Mesothelial cell of epicardium (in vitro differentiated cells): Measurements from ENCODE around the gene ENDOD1. TPM values are rescaled to one million over a fixed set of nuclear protein-coding genes. Genes with fewer than 3 reads are reported as not detected.
A peak's percentile ranks its signal among the peaks of the same experiment; 100 is the strongest.

Source experiments
- DNase-seq, 2 experiments: peaks; one replicate each; pipeline ENCODE4 v3.0.0; 2021; ENCODE audit warnings: low spot score in 2 of 2; ENCODE audit not compliant: unreplicated experiment in 2 of 2
- H3K27ac Mint-ChIP-seq: 2 replicates; pipeline ENCODE4 v1.8.0; 2021; ENCODE audit warnings: mixed read lengths
- H3K27me3 Mint-ChIP-seq: 2 replicates; pipeline ENCODE4 v1.8.0; 2021; ENCODE audit warnings: low read depth, mixed read lengths
- H3K36me3 Mint-ChIP-seq: 2 replicates; pipeline ENCODE4 v1.8.0; 2021; ENCODE audit warnings: mixed read lengths
- H3K4me1 Mint-ChIP-seq: 2 replicates; pipeline ENCODE4 v1.8.0; 2021; ENCODE audit warnings: mixed read lengths
- H3K4me3 Mint-ChIP-seq: 2 replicates; pipeline ENCODE4 v1.8.0; 2021; ENCODE audit warnings: mild to moderate bottlenecking, moderate library complexity, mixed read lengths
- H3K9me3 Mint-ChIP-seq: 2 replicates; pipeline ENCODE4 v1.8.0; 2021; ENCODE audit warnings: mixed read lengths
- CTCF ChIP-seq: fragments of 200-600 bp; sonication (generic); IDR thresholded peaks from one replicate; pipeline ENCODE4 v1.5.0; 2021; ENCODE audit warnings: antibody characterized with exemption; ENCODE audit not compliant: unreplicated experiment
- total RNA-seq: library from RNA; stranded (reverse); gene quantifications from 3 replicates; pipeline ENCODE4 v1.2.1, GENCODE V29; 2021

ENDOD1 gene
- total RNA-seq, 1 donor from 2014 or later, result 7.6 TPM

- Mint-ChIP-seq H3K27ac (peak overlapping the region; percentile 2), H3K9me3 (peaks cover 3% of the 10 kb centered on the region), H3K27me3 (no peaks in the 10 kb centered on the region), H3K36me3 (no peaks in the 10 kb centered on the region), H3K4me3 (no peak overlapping the region), H3K4me1 (peaks cover 31% of the 10 kb centered on the region)
- no peak for DNase-seq
- no peak for TF ChIP-seq CTCF
These were observed 22.4 kb downstream of the ENDOD1 start for GRCh38 chr11:95111923-95112540.

- H3K9me3 Mint-ChIP-seq, result peaks cover 22% of the 10 kb centered on the region
- TF ChIP-seq CTCF, result no peak
- peaks cover 4% of the 10 kb centered on the region for H3K4me1 Mint-ChIP-seq
These were observed 26.0 kb downstream of the ENDOD1 start for GRCh38 chr11:95115597-95115996.

GRCh38 chr11:95119361-95120060 lies 29.9 kb downstream of the ENDOD1 start:
- Mint-ChIP-seq H3K27me3 (no peaks in the 10 kb centered on the region), H3K4me3 (no peak overlapping the region)

More at GRCh38 chr11:95115597-95115996, 26.0 kb downstream of the ENDOD1 start:
- Mint-ChIP-seq H3K4me3 (no peak overlapping the region), H3K36me3 (peaks cover 4% of the 10 kb centered on the region), H3K27ac (no peak overlapping the region), H3K27me3 (no peaks in the 10 kb centered on the region)
- DNase-seq, result no peak

GRCh38 chr11:95121698-95122097 lies 32.1 kb downstream of the ENDOD1 start:
- no peak overlapping the region for H3K27ac Mint-ChIP-seq
- H3K9me3 Mint-ChIP-seq, result peaks cover 19% of the 10 kb centered on the region
- H3K4me3 Mint-ChIP-seq, result no peak overlapping the region
- no peak for DNase-seq
- peaks cover 4% of the 10 kb centered on the region for H3K36me3 Mint-ChIP-seq
- H3K27me3 Mint-ChIP-seq, result no peaks in the 10 kb centered on the region
- H3K4me1 Mint-ChIP-seq, result peaks cover 11% of the 10 kb centered on the region
- TF ChIP-seq CTCF, result no peak

More at GRCh38 chr11:95119361-95120060, 29.9 kb downstream of the ENDOD1 start:
- no peak for DNase-seq
- peaks cover 4% of the 10 kb centered on the region for H3K36me3 Mint-ChIP-seq
- H3K27ac Mint-ChIP-seq, result no peak overlapping the region
- no peak for TF ChIP-seq CTCF
- H3K9me3 Mint-ChIP-seq, result peaks cover 19% of the 10 kb centered on the region
- H3K4me1 Mint-ChIP-seq, result peaks cover 11% of the 10 kb centered on the region

- no peak overlapping the region for H3K4me3 Mint-ChIP-seq
- no peak for TF ChIP-seq CTCF
- H3K36me3 Mint-ChIP-seq, result peaks cover 4% of the 10 kb centered on the region
- H3K27me3 Mint-ChIP-seq, result no peaks in the 10 kb centered on the region
- H3K9me3 Mint-ChIP-seq, result peaks cover 7% of the 10 kb centered on the region
- peaks cover 11% of the 10 kb centered on the region for H3K4me1 Mint-ChIP-seq
- DNase-seq, result no peak
- no peak overlapping the region for H3K27ac Mint-ChIP-seq
These were observed 33.9 kb downstream of the ENDOD1 start for GRCh38 chr11:95123556-95123955.
